Activated CD4-positive, alpha-beta T cell treated with anti-CD3 and anti-CD28 coated beads, Interleukin-2, Interleukin-4, amounts not matched to agents 100 ng/mL and 50 ng/mL, durations not matched to agents 16 hours and 8 hours (primary cell): ENCODE measurements around the gene NUDT13.
A peak's percentile ranks its signal among the peaks of the same experiment; 100 is the strongest.

Source experiments
- DNase-seq: peaks from one replicate; pipeline ENCODE4 v3.0.0-alpha.2; 2020; ENCODE audit warnings: low spot score

The NUDT13 gene

GRCh38 chr10:73166972-73167371 lies 56.7 kb downstream of the NUDT13 start:
- no peak for DNase-seq

GRCh38 chr10:73167458-73167782 lies 57.2 kb downstream of the NUDT13 start:
- peak; percentile 3 for DNase-seq

GRCh38 chr10:73167783-73168464 lies 57.7 kb downstream of the NUDT13 start, which contains the start of the genes ECD and FAM149B1:
Gene ECD (minus strand): TSS chr10:73168008. CDS start chr10:73163937, 4,071 bp downstream.
Gene FAM149B1 (plus strand): TSS chr10:73168119. CDS start chr10:73168340, 221 bp downstream.
- DNase-seq: peak; percentile 93

- no peak for DNase-seq
These were observed 58.2 kb downstream of the NUDT13 start for GRCh38 chr10:73168465-73168803.

GRCh38 chr10:73169320-73169719 lies 59.1 kb downstream of the NUDT13 start:
- DNase-seq: no peak

GRCh38 chr10:73172867-73173266 lies 62.6 kb downstream of the NUDT13 start:
- no peak for DNase-seq

- DNase-seq: no peak
These were observed 64.1 kb downstream of the NUDT13 start for GRCh38 chr10:73174148-73174925.
